ENCODE results near the gene EDIL3.

- TF ChIP-seq POLR2A (IDR thresholded peaks at IDR 0.05) (no peak), POLR2AphosphoS5 (IDR thresholded peaks at IDR 0.05) (no peak)
- TF ChIP-seq, protein P1, sequence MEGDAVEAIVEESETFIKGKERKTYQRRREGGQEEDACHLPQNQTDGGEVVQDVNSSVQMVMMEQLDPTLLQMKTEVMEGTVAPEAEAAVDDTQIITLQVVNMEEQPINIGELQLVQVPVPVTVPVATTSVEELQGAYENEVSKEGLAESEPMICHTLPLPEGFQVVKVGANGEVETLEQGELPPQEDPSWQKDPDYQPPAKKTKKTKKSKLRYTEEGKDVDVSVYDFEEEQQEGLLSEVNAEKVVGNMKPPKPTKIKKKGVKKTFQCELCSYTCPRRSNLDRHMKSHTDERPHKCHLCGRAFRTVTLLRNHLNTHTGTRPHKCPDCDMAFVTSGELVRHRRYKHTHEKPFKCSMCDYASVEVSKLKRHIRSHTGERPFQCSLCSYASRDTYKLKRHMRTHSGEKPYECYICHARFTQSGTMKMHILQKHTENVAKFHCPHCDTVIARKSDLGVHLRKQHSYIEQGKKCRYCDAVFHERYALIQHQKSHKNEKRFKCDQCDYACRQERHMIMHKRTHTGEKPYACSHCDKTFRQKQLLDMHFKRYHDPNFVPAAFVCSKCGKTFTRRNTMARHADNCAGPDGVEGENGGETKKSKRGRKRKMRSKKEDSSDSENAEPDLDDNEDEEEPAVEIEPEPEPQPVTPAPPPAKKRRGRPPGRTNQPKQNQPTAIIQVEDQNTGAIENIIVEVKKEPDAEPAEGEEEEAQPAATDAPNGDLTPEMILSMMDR (IDR thresholded peaks at IDR 0.05): no peak
Observed at GRCh38 chr5:84433461-84433860, 48.8 kb upstream of the EDIL3 start.

All from sigmoid colon (tissue), 4 donors.